Ovary (tissue), 9 donors: ENCODE measurements around the gene EGLN1. TPM values are rescaled to one million over a fixed set of nuclear protein-coding genes. Genes with fewer than 3 reads are reported as not detected.

Experiments used
- DNase-seq, 5 donors: peaks; one replicate each; pipeline ENCODE4 v3.0.0-alpha.2; 2019 to 2020
- H3K27ac ChIP-seq, 2 donors: fragments of 200-600 bp; one replicate each; pipeline versions ENCODE4 v1.5.1 to v1.8.0; 2019 to 2022
- H3K27me3 ChIP-seq: fragments of 200-600 bp; one replicate; pipeline ENCODE4 v1.8.0; 2022
- H3K36me3 ChIP-seq: fragments of 200-600 bp; sonication (generic); one replicate; pipeline ENCODE4 v1.5.1; 2019
- H3K4me1 ChIP-seq: one replicate; pipeline ENCODE4 v1.8.1; 2013; ENCODE audit warnings: mild to moderate bottlenecking, moderate library complexity; ENCODE audit not compliant: insufficient read depth
- H3K4me3 ChIP-seq: fragments of 200-600 bp; sonication (generic); one replicate; pipeline ENCODE4 v1.5.1; 2017
- H3K9me3 ChIP-seq, 2 donors: fragments of 200-600 bp in 1 of 2; sonication (generic) in 1 of 2; one replicate each; pipeline versions ENCODE4 v1.5.1 to v1.8.1; 2013 to 2019; ENCODE audit warnings: mild to moderate bottlenecking in 1 of 2, moderate library complexity in 1 of 2
- EP300 ChIP-seq: sonication (generic); formaldehyde crosslinking; IDR thresholded peaks from one replicate; pipeline ENCODE4 v1.6.1; 2017; ENCODE audit warnings: antibody characterized with exemption
- POLR2A ChIP-seq: fragments of 450-650 bp; IDR thresholded peaks from one replicate; pipeline ENCODE4 v1.6.1; 2017; ENCODE audit warnings: antibody characterized with exemption, mild to moderate bottlenecking, moderate library complexity
- WGBS, 3 donors: extraction: QIAGEN DNeasy Blood & Tissue Kit in 1 of 3; methylation state at CpG; one replicate each; pipeline versions ENCODE4 v1.1.5 to v1.1.7; 2013 to 2017; 5-methylcytosine and 5-hydroxymethylcytosine counted together
- intact Hi-C, 4 donors: fragments of 100-400 bp; cut with DNase I; formaldehyde crosslinking; loops; one replicate each; pipeline versions ENCODE4 v1.11.0 to v1.15.1; 2022 to 2023
- polyA plus RNA-seq, 2 donors: library from polyadenylated mRNA; stranded (reverse); fragments of 200-250 nt in 1 of 2; fragments of 350-450 nt in 1 of 2; fragmentation: Illumina TruSeq in 1 of 2; extraction: RNeasy Lipid Tissue Mini Kit (QIAGEN cat#74804) in 1 of 2; gene quantifications; one replicate each; pipeline ENCODE4 v1.2.3, GENCODE V29; 2013 to 2014
- total RNA-seq, 7 donors: library from RNA; depleted of rRNA in 2 of 7; stranded (reverse); fragments of >200 nt in 2 of 7; fragmentation: NEBNext Ultra II Directional in 3 of 7; extraction: Animal tissue kit (Norgen Biotek cat#: 25700) in 3 of 7; gene quantifications; one replicate each; pipeline versions ENCODE4 v1.1.0 to v1.2.4, GENCODE V29; 2016 to 2023
- TF ChIP-seq, protein P1 (sequence below), 3 donors: fragments of 450-650 bp in 2 of 3; fragments of 200-600 bp in 1 of 3; IDR thresholded peaks; one replicate each; pipeline versions ENCODE4 v1.5.1 to v1.8.0; 2016 to 2022; ENCODE audit warnings: antibody characterized with exemption in 3 of 3, mild to moderate bottlenecking in 1 of 3
- donor health status: DM: no; HTN: no; CAD: no; lungs with moderate emphysema.
- donor health status: DM: no; HTN: no; CAD: no.
- donor health status: Bipolar disorder and iron deficiency.
- donor health status: DM: yes; HTN: yes; CAD: no.
- donor health status: DM: no; HTN: no; CAD: no.
- donor health status: DM: yes; HTN: yes; CAD: no.

Gene EGLN1
- total and polyA plus RNA-seq, 9 donors: 18.5 to 52.0 (median 39.1) TPM

GRCh38 chr1:231418101-231418740 is 3.9 kb downstream of the EGLN1 start:
- TF ChIP-seq EP300: no peak
- TF ChIP-seq POLR2A: no peak
- TF ChIP-seq, protein P1, sequence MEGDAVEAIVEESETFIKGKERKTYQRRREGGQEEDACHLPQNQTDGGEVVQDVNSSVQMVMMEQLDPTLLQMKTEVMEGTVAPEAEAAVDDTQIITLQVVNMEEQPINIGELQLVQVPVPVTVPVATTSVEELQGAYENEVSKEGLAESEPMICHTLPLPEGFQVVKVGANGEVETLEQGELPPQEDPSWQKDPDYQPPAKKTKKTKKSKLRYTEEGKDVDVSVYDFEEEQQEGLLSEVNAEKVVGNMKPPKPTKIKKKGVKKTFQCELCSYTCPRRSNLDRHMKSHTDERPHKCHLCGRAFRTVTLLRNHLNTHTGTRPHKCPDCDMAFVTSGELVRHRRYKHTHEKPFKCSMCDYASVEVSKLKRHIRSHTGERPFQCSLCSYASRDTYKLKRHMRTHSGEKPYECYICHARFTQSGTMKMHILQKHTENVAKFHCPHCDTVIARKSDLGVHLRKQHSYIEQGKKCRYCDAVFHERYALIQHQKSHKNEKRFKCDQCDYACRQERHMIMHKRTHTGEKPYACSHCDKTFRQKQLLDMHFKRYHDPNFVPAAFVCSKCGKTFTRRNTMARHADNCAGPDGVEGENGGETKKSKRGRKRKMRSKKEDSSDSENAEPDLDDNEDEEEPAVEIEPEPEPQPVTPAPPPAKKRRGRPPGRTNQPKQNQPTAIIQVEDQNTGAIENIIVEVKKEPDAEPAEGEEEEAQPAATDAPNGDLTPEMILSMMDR (IDR thresholded peaks at IDR 0.05): no peak
- Histone ChIP-seq H3K27me3 (no peaks in the 10 kb centered on the region), H3K27ac (no peak overlapping the region), H3K36me3 (no peaks in the 10 kb centered on the region), H3K9me3 (no peaks in the 10 kb centered on the region), H3K4me1 (peaks cover 16% of the 10 kb centered on the region), H3K4me3 (peak overlapping the region; percentile 73)
- no peak for DNase-seq
- intact Hi-C loops: loop anchor here in 1 of 4 donors (10.0 kb wide), 1 partner anchor 117 kb away; no protein-coding TSS in a partner anchor
- 73 to 76% (median 74%) methylated on average over 4 of the region's 4 CpGs for WGBS, 3 donors

DNA sequence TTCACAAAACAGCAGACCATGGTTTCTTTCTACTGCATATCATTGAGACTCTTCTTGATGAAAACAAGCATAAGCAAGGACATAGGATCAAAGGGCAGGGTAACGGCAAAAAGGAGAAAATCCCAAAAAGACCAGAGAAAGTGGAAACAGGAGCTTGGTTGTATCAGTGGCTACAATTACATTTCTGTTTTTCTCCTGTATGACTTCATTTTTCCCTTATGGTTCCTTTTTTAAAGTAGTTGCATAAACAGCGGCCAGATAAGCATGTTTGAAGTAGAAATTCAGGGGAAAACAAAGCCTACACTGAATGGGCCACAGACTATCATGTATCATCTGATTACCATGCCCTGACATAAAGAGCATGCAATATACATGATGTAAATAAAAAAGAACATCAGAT is 4.6 kb downstream of the EGLN1 start:
- Histone ChIP-seq H3K4me3 (peak overlapping the region; percentile 73), H3K27ac (no peak overlapping the region), H3K27me3 (no peaks in the 10 kb centered on the region), H3K36me3 (no peaks in the 10 kb centered on the region), H3K4me1 (peaks cover 16% of the 10 kb centered on the region), H3K9me3 (no peaks in the 10 kb centered on the region)
- intact Hi-C loops: loop anchor here in 1 of 4 donors (10.0 kb wide), 1 partner anchor 117 kb away; no protein-coding TSS in a partner anchor
- WGBS, 3 donors: 30 to 39% (median 32%) methylated on average over 2 of the region's 2 CpGs
- DNase-seq: no peak
- TF ChIP-seq, protein P1 (IDR thresholded peaks at IDR 0.05): no peak
- TF ChIP-seq POLR2A (no peak), EP300 (no peak)

DNA sequence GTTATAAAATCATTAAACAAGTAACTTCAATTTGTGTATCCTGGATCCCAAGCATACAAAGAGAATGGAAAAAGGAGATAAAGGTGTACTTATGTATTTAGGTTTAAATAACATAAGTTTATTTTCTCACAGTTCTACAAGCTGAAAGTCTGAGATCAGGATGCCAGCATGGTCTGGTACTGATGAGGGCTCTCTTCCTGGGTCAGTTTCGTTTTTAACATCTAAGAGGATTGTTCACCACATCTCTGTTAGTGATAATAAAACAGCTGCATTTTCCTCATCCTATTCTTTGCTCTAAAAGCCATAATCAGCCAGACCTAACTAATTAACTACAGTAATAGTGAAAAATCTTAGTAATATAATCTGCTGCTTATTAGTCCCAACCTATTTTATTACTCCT is 5.2 kb downstream of the EGLN1 start:
- Histone ChIP-seq H3K4me1 (peaks cover 16% of the 10 kb centered on the region), H3K27me3 (no peaks in the 10 kb centered on the region), H3K9me3 (no peaks in the 10 kb centered on the region), H3K4me3 (peak overlapping the region; percentile 73), H3K36me3 (no peaks in the 10 kb centered on the region), H3K27ac (no peak overlapping the region)
- no peak for DNase-seq
- TF ChIP-seq EP300 (no peak), POLR2A (no peak)
- TF ChIP-seq, protein P1 (IDR thresholded peaks at IDR 0.05): no peak
- intact Hi-C loops: loop anchor here in 1 of 4 donors (10.0 kb wide), 1 partner anchor 118 kb away; no protein-coding TSS in a partner anchor
- WGBS, 3 donors: 12 to 22% (median 17%) methylated on average over 1 of the region's 1 CpG

DNA sequence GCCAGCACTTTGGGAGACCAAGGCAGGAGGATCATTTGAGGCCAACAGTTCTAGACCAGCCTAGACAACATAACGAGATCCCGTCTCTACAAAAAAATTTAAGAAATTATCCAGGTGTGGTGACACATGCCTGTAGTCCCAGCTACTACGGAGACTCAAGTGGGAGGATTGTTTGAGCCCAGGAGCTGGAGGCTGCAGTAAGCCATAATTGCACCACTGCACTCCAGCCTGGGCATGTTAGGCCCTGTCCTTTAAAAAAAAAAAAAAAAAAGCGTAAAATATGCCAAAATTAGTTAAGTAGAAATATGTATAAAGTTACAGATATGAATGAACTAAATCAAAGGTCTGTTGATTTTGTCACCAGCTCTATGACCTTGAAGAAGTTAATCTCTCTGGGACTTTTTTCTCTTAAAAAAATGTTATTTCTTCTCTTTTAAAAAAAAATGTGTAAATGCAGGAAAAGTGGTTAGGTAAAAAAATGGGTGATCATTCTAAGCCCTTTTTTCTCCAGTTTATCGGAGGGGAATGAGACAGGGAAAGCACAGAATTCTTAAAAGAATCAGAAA is 7.0 kb downstream of the EGLN1 start:
- no peaks in the 10 kb centered on the region for H3K36me3 ChIP-seq
- DNase-seq: no peak
- intact Hi-C loops: loop anchor here in 1 of 4 donors (10.0 kb wide), 1 partner anchor 120 kb away; no protein-coding TSS in a partner anchor
- H3K4me3 ChIP-seq: no peak overlapping the region
- H3K9me3 ChIP-seq: no peaks in the 10 kb centered on the region
- WGBS, 3 donors: 77 to 82% (median 81%) methylated on average over 5 of the region's 5 CpGs
- H3K4me1 ChIP-seq: peaks cover 18% of the 10 kb centered on the region
- no peak for TF ChIP-seq EP300
- TF ChIP-seq, protein P1 (IDR thresholded peaks at IDR 0.05): no peak
- no peak overlapping the region for H3K27ac ChIP-seq
- H3K27me3 ChIP-seq: no peaks in the 10 kb centered on the region
